Neural cell (in vitro differentiated cells): ENCODE measurements around the gene IMMP2L.

Experiments used
- EZH2 ChIP-seq: fragments of 200-600, 300-800 bp; shearing (Covaris generic), sonication (generic); IDR thresholded peaks from 2 replicates; pipeline ENCODE4 v1.6.1; 2014; ENCODE audit warnings: antibody characterized with exemption, low read length, borderline replicate concordance, mild to moderate bottlenecking; ENCODE audit not compliant: insufficient read depth, poor library complexity, severe bottlenecking
- POLR2AphosphoS5 ChIP-seq: IDR thresholded peaks from 2 replicates; pipeline ENCODE4 v1.6.1; 2012
- RAD21 ChIP-seq: fragments of 450-650 bp; conservative IDR thresholded peaks from 2 replicates; pipeline ENCODE4 v1.6.1; 2014; ENCODE audit warnings: antibody characterized with exemption, mild to moderate bottlenecking, moderate library complexity
- TF ChIP-seq, protein P1 (sequence below): fragments of 450-650 bp; IDR thresholded peaks from 2 replicates; pipeline ENCODE4 v1.5.1; 2014; ENCODE audit warnings: antibody characterized with exemption, mild to moderate bottlenecking, moderate library complexity; ENCODE audit not compliant: poor library complexity, severe bottlenecking
- TF ChIP-seq, protein P2 (sequence below): IDR thresholded peaks from 2 replicates; pipeline ENCODE4 v1.6.1; 2012; ENCODE audit warnings: borderline replicate concordance

DNA sequence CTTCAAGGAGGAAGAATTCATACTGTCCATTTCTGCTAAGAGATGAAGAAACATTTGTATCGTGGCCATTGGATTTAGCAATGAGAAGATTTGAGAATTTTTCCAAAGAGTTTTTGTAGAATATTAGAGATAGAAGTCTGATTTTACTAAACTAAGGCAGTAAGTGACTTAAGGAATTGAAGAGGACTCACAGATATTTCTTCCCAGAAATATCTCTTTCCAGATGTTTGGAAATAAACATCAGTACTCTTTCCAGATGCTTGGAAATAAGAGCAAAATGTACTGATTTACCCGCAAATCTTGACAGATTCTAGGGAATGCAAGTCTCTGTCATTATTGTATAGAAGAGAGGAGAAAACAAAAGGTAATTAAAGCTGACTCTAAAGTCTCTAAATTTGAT, 91.3 kb downstream of the IMMP2L start:
- no peak for TF ChIP-seq RAD21
- no peak for TF ChIP-seq EZH2
- no peak for TF ChIP-seq POLR2AphosphoS5
- TF ChIP-seq, protein P1, sequence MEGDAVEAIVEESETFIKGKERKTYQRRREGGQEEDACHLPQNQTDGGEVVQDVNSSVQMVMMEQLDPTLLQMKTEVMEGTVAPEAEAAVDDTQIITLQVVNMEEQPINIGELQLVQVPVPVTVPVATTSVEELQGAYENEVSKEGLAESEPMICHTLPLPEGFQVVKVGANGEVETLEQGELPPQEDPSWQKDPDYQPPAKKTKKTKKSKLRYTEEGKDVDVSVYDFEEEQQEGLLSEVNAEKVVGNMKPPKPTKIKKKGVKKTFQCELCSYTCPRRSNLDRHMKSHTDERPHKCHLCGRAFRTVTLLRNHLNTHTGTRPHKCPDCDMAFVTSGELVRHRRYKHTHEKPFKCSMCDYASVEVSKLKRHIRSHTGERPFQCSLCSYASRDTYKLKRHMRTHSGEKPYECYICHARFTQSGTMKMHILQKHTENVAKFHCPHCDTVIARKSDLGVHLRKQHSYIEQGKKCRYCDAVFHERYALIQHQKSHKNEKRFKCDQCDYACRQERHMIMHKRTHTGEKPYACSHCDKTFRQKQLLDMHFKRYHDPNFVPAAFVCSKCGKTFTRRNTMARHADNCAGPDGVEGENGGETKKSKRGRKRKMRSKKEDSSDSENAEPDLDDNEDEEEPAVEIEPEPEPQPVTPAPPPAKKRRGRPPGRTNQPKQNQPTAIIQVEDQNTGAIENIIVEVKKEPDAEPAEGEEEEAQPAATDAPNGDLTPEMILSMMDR = no peak
- TF ChIP-seq, protein P2, sequence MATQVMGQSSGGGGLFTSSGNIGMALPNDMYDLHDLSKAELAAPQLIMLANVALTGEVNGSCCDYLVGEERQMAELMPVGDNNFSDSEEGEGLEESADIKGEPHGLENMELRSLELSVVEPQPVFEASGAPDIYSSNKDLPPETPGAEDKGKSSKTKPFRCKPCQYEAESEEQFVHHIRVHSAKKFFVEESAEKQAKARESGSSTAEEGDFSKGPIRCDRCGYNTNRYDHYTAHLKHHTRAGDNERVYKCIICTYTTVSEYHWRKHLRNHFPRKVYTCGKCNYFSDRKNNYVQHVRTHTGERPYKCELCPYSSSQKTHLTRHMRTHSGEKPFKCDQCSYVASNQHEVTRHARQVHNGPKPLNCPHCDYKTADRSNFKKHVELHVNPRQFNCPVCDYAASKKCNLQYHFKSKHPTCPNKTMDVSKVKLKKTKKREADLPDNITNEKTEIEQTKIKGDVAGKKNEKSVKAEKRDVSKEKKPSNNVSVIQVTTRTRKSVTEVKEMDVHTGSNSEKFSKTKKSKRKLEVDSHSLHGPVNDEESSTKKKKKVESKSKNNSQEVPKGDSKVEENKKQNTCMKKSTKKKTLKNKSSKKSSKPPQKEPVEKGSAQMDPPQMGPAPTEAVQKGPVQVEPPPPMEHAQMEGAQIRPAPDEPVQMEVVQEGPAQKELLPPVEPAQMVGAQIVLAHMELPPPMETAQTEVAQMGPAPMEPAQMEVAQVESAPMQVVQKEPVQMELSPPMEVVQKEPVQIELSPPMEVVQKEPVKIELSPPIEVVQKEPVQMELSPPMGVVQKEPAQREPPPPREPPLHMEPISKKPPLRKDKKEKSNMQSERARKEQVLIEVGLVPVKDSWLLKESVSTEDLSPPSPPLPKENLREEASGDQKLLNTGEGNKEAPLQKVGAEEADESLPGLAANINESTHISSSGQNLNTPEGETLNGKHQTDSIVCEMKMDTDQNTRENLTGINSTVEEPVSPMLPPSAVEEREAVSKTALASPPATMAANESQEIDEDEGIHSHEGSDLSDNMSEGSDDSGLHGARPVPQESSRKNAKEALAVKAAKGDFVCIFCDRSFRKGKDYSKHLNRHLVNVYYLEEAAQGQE = no peak
